Ovary (tissue), 9 donors: ENCODE measurements around the gene FKBP3. TPM values are rescaled to one million over a fixed set of nuclear protein-coding genes. Genes with fewer than 3 reads are reported as not detected.
"Not testable (repeated sequence)": the region's sequence is repeated elsewhere in the genome, so short reads cannot be mapped to it uniquely, and the experiment has no call there.

Source experiments
- DNase-seq, 5 donors: peaks; one replicate each; pipeline ENCODE4 v3.0.0-alpha.2; 2019 to 2020
- H3K27ac ChIP-seq, 2 donors: fragments of 200-600 bp; one replicate each; pipeline versions ENCODE4 v1.5.1 to v1.8.0; 2019 to 2022
- H3K27me3 ChIP-seq: fragments of 200-600 bp; one replicate; pipeline ENCODE4 v1.8.0; 2022
- H3K36me3 ChIP-seq: fragments of 200-600 bp; sonication (generic); one replicate; pipeline ENCODE4 v1.5.1; 2019
- H3K4me1 ChIP-seq: one replicate; pipeline ENCODE4 v1.8.1; 2013; ENCODE audit warnings: mild to moderate bottlenecking, moderate library complexity; ENCODE audit not compliant: insufficient read depth
- H3K4me3 ChIP-seq: fragments of 200-600 bp; sonication (generic); one replicate; pipeline ENCODE4 v1.5.1; 2017
- H3K9me3 ChIP-seq, 2 donors: fragments of 200-600 bp in 1 of 2; sonication (generic) in 1 of 2; one replicate each; pipeline versions ENCODE4 v1.5.1 to v1.8.1; 2013 to 2019; ENCODE audit warnings: mild to moderate bottlenecking in 1 of 2, moderate library complexity in 1 of 2
- CTCF ChIP-seq, 3 donors: fragments of 450-650 bp in 2 of 3; fragments of 200-600 bp in 1 of 3; IDR thresholded peaks; one replicate each; pipeline versions ENCODE4 v1.5.1 to v1.8.0; 2016 to 2022; ENCODE audit warnings: antibody characterized with exemption in 3 of 3, mild to moderate bottlenecking in 1 of 3
- EP300 ChIP-seq: sonication (generic); formaldehyde crosslinking; IDR thresholded peaks from one replicate; pipeline ENCODE4 v1.6.1; 2017; ENCODE audit warnings: antibody characterized with exemption
- POLR2A ChIP-seq: fragments of 450-650 bp; IDR thresholded peaks from one replicate; pipeline ENCODE4 v1.6.1; 2017; ENCODE audit warnings: antibody characterized with exemption, mild to moderate bottlenecking, moderate library complexity
- WGBS, 3 donors: extraction: QIAGEN DNeasy Blood & Tissue Kit in 1 of 3; methylation state at CpG; one replicate each; pipeline versions ENCODE4 v1.1.5 to v1.1.7; 2013 to 2017; 5-methylcytosine and 5-hydroxymethylcytosine counted together
- intact Hi-C, 4 donors: fragments of 100-400 bp; cut with DNase I; formaldehyde crosslinking; loops; one replicate each; pipeline versions ENCODE4 v1.11.0 to v1.15.1; 2022 to 2023
- polyA plus RNA-seq, 2 donors: library from polyadenylated mRNA; stranded (reverse); fragments of 200-250 nt in 1 of 2; fragments of 350-450 nt in 1 of 2; fragmentation: Illumina TruSeq in 1 of 2; extraction: RNeasy Lipid Tissue Mini Kit (QIAGEN cat#74804) in 1 of 2; gene quantifications; one replicate each; pipeline ENCODE4 v1.2.3, GENCODE V29; 2013 to 2014
- total RNA-seq, 7 donors: library from RNA; depleted of rRNA in 2 of 7; stranded (reverse); fragments of >200 nt in 2 of 7; fragmentation: NEBNext Ultra II Directional in 3 of 7; extraction: Animal tissue kit (Norgen Biotek cat#: 25700) in 3 of 7; gene quantifications; one replicate each; pipeline versions ENCODE4 v1.1.0 to v1.2.4, GENCODE V29; 2016 to 2023
- donor health status: DM: no; HTN: no; CAD: no; lungs with moderate emphysema.
- donor health status: DM: no; HTN: no; CAD: no.
- donor health status: Bipolar disorder and iron deficiency.
- donor health status: DM: yes; HTN: yes; CAD: no.
- donor health status: DM: no; HTN: no; CAD: no.
- donor health status: DM: yes; HTN: yes; CAD: no.

Gene FKBP3
- total and polyA plus RNA-seq, 9 donors, result 38.3 to 65.9 (median 43.5) TPM

GRCh38 chr14:45145214-45145613 is 10.9 kb upstream of the FKBP3 start:
- Histone ChIP-seq H3K36me3 (no peaks in the 10 kb centered on the region), H3K27ac (no peak overlapping the region), H3K27me3 (no peaks in the 10 kb centered on the region), H3K9me3 (no peaks in the 10 kb centered on the region), H3K4me3 (no peak overlapping the region), H3K4me1 (no peaks in the 10 kb centered on the region)
- WGBS, 3 donors, result 92 to 97% (median 92%) methylated on average over 3 of the region's 3 CpGs
- TF ChIP-seq CTCF (IDR thresholded peaks at IDR 0.05) (no peak), POLR2A (no peak), EP300 (no peak)
- DNase-seq, result no peak
- intact Hi-C loops, result no loop called here

GRCh38 chr14:45144658-45145057 is 10.4 kb upstream of the FKBP3 start:
- no peak for DNase-seq
- H3K4me1 ChIP-seq, result no peaks in the 10 kb centered on the region
- no peak overlapping the region for H3K27ac ChIP-seq
- no peaks in the 10 kb centered on the region for H3K36me3 ChIP-seq
- no peak for TF ChIP-seq CTCF (IDR thresholded peaks at IDR 0.05)
- no peak for TF ChIP-seq EP300
- TF ChIP-seq POLR2A, result no peak
- H3K27me3 ChIP-seq, result no peaks in the 10 kb centered on the region
- H3K9me3 ChIP-seq, result no peaks in the 10 kb centered on the region
- intact Hi-C loops, result no loop called here
- no peak overlapping the region for H3K4me3 ChIP-seq

- H3K36me3 ChIP-seq, H3K9me3 ChIP-seq, DNase-seq, H3K4me1 ChIP-seq, H3K4me3 ChIP-seq, intact Hi-C loops, H3K27me3 ChIP-seq, H3K27ac ChIP-seq: not testable (repeated sequence)
- 82 to 85% (median 84%) methylated on average over 8 of the region's 8 CpGs for whole genome bisulfite sequencing, 3 donors
Observed at GRCh38 chr14:45142083-45142482, 7.8 kb upstream of the FKBP3 start.

- H3K9me3 ChIP-seq, result no peaks in the 10 kb centered on the region
- no peaks in the 10 kb centered on the region for H3K4me1 ChIP-seq
- TF ChIP-seq POLR2A, result no peak
- TF ChIP-seq EP300, result no peak
- no peak for TF ChIP-seq CTCF (IDR thresholded peaks at IDR 0.05)
- no peaks in the 10 kb centered on the region for H3K36me3 ChIP-seq
- H3K27me3 ChIP-seq, result no peaks in the 10 kb centered on the region
- intact Hi-C loops, result no loop called here
- H3K4me3 ChIP-seq, result no peak overlapping the region
- no peak overlapping the region for H3K27ac ChIP-seq
- WGBS, 3 donors, result 96 to 99% (median 97%) methylated on average over 6 of the region's 6 CpGs
- DNase-seq, result no peak
Observed at GRCh38 chr14:45140661-45141187, 6.4 kb upstream of the FKBP3 start.

GRCh38 chr14:45136399-45136798 is 2.1 kb upstream of the FKBP3 start:
- no peak for DNase-seq
- intact Hi-C loops, result loop anchor here in 2 of 4 donors (5.0 kb wide), 2 partner anchors 116 to 174 kb away; partner anchors contain the start of genes KLHL28 (in 1 of the 2), MIS18BP1 (in 1 of the 2) and TOGARAM1 (in 1 of the 2)
- 0 to 10% (median 2%) methylated on average over 6 to 7 of the region's 7 CpGs for WGBS, 3 donors

More at GRCh38 chr14:45136399-45136798, 2.1 kb upstream of the FKBP3 start:
- Histone ChIP-seq H3K36me3 (no peaks in the 10 kb centered on the region), H3K27ac (peak overlapping the region in 1 of 2 donors; percentile 50), H3K4me3 (peak overlapping the region; percentile 64), H3K27me3 (no peaks in the 10 kb centered on the region), H3K4me1 (no peaks in the 10 kb centered on the region), H3K9me3 (no peaks in the 10 kb centered on the region)
- no peak for TF ChIP-seq EP300
- no peak for TF ChIP-seq POLR2A
- TF ChIP-seq CTCF (IDR thresholded peaks at IDR 0.05), result no peak
